ENCODE measurements around the gene ATP8A2.

Gene ATP8A2

DNA sequence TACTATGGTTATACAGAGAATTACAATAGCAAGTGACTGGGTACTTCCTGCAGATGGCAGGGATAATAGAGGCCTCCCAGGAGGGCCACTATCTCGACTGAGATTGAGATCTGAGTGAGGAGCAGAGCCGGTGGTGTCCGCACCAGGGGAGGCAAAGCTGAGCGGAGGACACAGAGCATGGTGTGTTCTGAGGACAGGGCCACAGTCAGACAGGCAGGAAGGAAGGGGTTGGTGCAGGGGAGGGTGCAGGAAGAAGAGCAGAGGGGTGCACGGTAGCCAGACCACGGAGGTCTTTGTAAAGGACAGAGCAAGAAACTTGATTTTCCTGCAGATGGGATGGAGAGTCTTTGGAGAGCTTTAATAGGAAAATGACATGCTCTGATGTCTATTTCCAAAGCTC is 527.7 kb downstream of the ATP8A2 start:
- peak; percentile 43 for DNase-seq

DNA sequence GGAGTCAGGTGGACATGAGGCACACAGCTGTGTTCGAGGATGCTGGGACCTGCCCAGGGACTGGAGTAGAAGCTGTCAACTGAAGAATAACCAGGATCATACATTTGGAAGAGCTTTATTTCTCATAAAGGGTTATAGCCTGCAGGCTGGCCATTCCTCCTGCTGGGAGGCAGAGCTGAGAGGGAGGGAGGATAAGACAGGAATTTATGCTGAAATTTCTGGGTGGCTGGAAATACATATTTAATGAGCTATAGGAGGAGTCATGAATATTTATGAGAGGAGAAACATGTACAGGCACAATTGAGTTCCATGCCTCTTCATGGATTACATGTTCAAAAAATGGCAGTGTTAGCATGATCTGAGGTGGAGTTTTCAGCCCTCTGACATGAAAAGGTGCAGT is 528.2 kb downstream of the ATP8A2 start:
- no peak for DNase-seq

DNA sequence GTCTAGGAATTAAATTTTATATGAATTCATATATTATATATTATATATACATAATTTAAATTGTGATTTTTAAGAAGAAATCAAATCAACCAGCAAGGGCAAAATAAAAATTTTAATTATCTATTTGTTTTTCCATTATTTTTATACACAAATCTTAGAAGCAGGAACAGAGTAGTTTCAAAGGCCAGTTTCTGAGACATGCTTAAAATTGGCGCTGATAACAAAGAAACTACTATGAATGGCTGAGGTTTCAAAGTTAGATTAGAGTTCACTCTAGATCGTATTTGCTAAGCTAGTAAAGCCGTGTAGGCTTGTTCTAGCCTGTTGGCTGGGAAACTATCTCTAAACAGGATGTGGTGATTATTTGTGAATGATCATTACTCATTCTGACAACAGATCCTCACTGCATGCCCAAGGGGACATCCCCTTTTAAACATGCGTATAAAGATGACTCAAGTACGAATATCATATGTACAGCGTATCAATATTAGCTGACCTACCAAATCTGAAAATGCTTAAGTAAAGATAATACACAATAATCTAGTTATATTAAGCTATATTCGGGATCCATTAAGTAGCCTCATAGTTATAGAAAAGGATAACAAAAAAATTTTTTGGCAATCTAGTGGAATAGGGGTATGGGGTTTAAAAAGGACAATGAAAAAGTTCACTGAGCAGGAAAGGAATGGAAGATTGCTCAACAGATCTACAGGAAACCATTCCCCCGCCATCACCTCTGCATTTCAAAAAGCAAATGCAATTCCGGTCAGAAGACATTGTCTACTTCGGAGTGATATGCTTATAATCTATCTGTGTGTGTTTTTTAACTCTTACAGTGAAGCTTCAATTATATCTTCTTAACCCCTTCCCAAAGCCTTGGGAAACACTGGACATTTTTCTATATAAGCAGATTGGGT is 529.9 kb downstream of the ATP8A2 start:
- peak; percentile 45 for DNase-seq

DNA sequence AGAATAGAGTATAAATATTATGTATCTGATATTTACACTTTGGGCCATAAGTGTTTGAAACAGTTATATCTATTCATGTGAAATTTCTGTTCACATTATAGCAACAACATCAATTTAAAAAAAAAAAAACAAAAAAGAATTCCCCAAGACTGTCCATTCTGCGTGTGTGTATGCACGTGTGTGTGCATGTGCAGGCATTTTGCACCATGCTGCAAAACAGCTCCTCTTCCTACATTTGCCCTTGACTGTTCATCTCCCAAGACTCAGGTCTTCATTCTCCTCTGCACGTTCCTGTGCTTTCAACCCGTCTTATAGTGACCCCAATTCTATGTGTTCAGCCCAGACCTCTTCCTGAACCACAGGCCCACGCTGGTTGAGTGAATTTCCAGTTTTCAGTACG is 530.7 kb downstream of the ATP8A2 start:
- DNase-seq = no peak

DNA sequence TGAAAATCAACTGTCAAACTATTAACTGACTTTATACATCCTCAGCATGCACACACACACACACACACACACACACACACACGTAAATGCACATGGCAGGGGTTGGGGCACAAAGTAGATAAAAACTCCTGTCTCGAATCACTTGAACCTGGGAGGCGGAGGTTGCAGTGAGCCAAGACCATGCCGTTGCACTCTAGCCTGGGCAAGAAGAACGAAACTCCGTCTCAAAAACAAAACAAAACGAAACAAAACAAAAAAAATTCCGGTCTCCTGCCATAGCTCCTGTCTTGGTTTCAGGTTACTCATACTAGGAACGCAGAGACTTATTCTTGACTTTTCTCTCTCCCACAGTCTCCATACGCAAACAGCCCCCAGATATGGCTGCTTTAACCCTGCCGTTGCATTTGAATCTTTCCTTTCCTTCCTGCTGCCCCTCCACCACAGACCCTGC is 531.1 kb downstream of the ATP8A2 start:
- DNase-seq = no peak

DNA sequence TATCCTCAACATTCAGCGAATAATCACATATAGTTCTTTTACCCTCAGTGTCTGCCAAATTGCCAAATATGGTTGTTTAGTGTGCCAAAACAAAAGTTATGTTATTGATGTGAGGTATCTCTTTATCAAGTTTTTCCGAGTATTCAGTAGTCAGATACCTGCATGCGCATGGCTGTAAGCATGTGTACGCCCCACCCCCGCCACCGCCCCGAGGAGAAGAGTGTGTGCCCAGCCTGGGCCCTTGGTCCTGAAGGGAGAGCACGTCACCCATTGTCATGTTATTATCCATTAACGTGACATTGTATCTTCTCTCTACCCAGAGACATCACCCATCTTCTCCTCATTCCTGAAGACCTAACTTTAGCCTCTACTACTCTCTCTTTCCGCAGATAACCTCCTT is 533.1 kb downstream of the ATP8A2 start:
- DNase-seq = no peak

DNA sequence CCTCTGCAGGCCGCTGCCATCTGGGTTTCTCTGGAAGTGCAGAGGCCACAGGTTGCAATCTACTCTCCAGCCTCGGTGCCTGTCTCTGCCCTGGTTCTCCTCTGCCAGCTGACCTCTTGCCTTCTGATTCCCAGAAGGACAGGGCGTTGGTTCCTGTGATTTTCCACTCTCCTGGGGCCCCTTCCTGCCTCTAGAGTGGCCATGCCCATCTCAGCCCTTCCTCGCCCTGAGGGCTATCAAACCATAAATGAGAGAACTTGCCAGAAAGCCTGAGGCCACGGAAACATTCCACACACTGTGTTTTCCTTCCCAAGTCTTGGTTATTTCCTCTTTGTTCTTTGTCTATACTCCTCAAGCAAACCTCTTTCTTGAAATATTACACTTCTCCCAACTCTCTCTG is 533.8 kb downstream of the ATP8A2 start:
- DNase-seq = no peak

DNA sequence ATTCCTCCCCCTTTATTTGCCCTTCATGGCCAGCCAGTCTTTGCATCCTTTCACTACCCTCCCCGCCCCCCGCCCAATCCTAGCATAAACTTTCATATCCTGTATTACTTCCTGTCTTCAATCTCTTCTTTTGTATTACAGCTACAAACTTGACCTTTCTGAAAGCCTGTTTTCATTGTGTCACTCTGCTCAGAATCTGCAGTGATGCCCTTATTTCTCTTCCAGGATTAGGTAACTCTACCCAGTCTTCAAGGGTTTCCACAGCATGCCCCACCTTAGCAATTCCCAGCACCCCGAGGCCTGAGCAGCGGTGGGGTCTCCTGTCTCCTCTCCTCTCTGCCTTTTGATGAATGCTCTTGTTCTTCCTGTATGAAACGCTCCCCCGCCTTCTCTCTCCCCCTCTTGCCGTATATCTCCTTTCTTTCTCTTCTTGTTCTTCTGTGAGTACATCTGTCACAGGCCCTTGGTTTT is 534.5 kb downstream of the ATP8A2 start:
- peak; percentile 56 for DNase-seq

DNA sequence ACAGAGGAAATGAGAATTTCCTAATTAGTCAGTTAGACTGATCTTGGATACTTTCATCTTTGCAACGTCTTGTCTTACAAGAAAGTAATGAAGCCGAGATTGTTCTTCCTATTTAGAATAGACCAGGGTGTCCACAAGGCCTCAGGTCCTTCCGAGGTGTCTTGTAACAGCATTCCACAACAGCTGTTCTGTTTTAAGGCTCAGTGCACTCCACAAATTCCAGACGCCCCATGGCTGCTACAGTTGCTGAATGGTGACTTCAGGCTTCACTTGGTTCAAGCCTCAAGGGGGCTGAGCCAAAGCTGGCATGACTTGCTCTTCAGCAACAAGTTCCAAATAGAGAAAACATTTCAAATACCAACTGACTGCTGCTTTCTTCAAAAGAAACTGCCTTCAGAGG is 536.6 kb downstream of the ATP8A2 start:
- no peak for DNase-seq

DNA sequence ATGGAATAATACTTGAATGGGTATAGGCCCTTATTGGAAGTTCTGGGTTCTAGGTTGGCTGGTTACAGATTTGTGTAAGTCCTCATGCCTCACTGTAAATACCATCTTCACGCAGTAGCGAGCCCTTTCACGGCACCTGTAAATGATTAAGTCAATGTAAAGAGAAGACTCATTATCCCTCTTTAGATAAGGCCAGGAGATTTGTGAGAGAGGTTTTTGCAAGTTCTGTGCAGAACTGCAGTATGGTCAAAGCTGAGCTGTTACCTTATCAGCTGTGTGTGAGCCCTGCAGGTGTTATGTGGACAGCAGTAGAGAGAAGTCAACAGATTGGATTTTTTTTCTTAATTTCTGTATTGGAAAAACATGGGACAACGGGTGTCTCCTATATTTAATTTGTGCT is 538.5 kb downstream of the ATP8A2 start:
- DNase-seq = no peak

DNA sequence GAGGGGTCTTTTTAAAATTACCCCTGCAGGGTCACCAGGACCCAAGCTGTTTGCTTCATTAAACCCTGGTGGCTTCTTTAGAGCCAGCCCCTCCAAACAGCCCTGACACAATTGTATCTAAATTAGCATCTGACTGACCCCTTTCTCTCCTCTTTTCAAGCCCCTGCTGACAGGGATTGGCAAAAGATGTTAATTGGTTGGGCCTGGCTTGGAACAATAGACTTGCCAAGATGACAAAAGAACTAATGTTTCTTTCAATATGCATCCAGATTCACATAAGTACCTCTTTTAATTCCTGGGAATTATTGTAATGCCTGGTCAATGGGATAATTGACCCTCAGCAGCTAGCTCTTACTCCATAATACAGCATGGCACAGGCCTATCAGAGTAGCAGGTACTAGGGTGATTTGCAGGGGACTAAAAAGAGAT is 539.2 kb downstream of the ATP8A2 start:
- DNase-seq = no peak

DNA sequence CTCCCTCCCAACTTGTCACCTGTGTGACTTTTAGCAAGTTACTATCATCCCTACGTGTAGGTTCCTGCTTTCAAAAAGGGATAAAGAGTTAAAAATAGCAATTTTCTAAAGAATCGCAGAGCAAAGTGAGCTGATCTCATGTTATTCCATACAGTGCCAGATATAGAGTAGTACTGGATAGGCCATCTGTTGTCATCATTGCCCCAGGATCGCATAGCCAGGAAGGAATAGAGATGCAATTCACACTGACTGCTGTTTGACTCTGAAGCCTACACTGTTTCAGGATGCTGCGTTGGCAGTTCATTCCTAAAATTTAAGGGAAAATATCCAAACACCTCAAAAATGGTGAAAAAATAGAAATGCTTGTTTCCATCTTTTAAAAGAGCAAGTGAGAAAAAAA is 541.2 kb downstream of the ATP8A2 start:
- DNase-seq = no peak

DNA sequence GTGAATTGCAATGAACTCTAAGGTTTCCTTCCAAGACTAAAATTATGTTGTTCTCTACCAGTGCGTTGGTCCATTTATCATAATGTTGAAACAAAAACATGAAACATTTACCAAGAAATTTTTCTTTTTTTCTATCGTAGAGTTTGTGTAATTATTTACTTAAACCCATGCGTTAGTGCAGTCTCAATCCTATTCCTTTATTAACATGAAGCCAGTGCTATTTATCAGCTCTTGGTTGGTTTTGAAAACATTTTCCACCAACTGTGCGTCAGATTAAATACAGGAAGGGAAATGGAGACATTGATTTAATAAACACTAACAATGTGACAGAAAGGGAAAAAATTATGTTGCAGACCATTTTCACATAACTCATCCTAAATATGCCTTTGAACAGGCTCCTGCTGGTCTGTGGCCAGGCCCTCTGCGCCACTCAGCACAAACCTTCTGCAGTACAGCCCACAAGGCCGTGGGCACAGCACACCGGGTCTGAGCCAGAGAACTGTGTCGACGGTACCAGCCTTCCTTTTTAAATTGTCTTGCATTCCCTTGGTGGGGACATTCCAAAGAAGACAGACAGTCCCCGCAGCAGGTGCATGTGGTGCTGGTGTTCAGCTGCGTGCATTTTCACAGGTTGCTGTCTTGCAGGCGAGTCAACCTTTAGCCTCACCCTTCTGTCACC is 544.2 kb downstream of the ATP8A2 start:
- DNase-seq = no peak

DNA sequence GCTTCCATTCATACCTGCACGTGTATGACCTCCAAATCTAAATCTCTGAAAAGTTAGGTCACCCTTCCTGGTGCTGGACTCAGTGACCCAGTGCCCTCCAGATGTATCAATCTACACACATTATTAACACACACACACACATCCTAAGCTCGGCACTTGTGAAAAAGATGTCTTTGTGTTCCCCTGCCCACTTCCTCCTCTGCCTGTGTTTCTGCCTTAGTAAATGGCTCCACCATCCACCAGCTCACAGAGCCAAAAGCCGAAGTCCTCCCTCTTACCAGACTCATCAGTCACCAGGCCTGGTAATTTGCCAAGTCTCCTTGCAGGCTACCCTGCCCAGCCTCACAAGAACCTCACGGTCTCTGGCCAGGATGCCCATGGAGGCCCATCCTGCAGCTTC is 548.5 kb downstream of the ATP8A2 start:
- no peak for DNase-seq

DNA sequence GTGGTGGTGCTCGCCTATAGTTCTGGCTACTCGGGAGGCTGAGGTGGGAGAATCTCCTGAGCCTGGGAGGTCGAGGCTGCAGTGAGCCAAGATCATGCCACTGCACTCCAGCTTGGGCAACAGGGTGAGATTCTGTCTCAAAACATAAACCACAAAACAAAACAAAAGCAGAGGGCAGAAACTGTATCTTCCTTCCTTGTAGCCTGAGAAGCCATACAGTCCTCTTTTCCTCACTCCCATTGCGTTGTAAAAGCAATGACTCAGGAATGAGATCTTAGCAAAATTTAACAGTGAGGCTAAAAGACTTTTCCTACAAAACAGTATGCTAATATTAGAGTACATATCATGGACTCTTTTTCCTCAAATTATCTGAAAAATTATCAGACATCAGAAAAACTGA is 549.2 kb downstream of the ATP8A2 start:
- DNase-seq = no peak

DNA sequence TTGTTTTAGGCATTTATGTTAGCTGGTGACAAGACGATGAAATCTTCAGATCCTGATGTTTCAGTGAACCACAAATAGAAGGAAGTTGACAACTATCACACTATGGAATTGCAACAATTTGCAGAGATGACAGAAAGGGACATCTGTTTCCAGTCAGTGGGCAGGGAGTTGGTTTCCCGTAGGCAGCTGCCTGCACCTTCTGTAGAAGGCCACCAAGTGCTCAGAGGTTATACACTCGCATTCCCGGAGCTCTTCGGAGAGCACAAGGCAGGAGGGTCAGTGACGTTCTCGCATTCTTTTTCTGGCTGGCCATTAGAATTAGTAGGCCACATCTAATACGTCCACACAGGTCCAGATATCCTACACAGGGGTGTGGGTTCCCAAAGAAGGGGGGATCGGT is 550.6 kb downstream of the ATP8A2 start:
- no peak for DNase-seq

DNA sequence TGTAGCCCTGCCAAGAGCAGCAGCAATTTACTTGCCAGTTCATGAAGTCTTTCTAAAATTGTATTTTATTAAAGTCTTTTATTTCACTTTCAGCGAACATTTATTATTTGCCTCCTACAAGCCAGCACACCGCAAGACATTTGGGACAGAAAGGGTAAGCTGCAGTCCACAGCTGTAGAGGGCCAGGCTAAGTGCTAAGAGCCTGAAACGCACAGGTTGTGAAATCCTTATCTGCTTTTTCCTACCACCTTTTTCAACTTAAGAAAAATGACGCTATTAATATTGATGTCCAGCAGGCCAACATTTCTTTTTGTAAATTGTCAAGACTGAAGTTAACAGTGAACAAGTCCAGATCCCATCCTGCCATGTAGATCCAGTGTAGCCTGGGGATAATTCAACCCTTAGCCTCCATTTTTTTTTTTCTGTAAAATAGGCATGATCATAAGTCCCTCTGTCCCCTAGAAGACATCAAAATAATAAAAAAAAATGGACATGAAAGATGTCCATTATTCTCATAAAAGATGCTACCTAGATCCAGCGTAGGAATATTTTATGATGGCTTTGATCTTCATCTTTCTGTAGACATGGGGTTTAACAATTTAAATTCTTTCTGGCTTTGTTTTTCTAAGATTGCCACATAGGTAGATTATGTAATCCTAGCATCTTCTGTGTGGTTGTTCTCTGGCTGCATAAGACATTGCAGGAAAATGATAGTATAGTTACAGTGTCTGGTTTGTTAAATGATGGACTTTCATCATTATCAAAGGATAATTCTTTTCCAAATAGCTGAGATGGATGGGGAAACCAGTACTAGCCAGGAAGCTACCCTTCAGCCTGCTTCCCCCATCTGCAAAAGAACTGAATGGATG is 551.7 kb downstream of the ATP8A2 start:
- DNase-seq = no peak

DNA sequence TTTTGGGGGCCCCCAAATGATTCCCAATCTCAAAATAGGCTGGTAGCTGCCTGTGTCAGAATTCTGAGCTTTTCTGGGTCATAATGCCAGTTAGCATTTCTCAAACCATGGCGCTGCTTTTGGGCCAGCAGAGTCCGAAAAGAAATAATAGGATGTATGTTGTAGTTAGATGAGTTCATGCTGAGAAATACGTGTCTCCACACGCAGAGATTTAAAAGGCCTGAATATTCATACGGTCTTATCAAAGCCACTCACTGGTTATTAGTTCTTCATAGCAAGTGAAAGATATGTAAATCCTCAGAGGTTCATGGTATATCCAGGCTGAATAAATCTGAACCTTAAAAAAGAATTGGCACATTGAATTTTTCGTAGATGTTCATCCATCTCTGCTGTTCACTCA is 555.6 kb downstream of the ATP8A2 start:
- DNase-seq = no peak

DNA sequence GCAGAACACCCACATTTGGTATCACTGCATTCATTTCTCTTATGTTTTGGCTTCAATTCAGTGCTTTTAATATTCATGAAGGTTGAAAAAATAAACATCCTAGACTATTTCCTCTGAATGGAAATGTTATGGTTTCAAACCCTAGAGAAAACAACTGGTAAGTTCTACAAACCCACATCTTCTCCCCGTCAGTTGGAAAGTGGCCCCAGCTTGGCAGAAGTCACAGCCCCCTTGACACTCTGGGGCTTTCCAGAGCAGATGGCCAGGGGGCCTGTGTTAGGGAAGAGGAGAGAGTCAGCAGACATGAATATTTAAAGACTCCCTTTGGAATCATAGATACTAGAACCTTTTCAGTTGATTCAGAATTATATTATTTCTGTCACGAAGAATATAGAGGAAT is 556.2 kb downstream of the ATP8A2 start:
- DNase-seq = no peak

DNA sequence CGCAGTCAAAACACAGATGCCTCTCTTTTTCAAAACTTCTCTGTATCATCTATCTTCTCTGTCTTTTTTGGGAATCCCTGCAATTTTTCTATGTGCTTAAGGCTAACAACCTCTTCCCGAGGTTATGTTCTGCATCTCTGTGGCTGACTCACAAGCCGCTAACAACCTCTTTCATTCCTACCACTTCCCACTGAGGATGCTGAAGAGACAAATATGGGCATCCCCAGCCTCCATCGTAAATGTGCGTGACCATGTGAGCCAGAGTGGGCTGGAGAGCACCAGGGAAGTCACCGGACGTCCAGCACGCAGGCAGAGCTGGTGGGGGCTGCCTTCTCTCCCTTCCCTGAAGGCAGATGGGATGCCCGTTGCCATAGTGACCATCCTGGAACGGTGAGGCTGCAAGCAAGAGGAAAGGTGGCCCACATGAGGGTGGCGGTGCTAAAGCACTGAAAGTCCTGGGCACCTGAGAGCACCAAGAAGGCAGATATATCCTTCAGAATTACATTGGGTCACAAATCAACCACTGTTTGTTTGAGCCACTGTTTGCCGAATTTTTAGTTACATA is 557.2 kb downstream of the ATP8A2 start:
- no peak for DNase-seq

DNA sequence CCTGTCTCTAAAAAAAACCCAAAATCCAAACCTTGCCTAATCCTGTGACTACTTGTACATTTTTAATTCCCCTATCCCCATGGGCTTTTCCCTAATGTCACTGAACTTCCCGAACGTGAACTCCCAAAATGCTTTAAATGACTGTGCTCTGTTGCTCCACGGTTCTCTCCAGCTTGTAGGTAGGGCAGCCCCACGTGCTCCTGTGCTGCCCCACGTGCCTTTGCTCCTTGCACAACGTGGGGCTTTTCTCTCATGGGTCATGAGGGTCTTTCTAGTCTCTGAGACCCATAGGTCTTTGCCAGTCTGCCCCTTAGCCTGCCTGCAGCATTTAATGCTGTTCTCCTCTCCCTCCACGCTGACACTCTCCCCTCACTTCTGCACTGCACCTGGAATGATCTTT is 558.0 kb downstream of the ATP8A2 start:
- no peak for DNase-seq

DNA sequence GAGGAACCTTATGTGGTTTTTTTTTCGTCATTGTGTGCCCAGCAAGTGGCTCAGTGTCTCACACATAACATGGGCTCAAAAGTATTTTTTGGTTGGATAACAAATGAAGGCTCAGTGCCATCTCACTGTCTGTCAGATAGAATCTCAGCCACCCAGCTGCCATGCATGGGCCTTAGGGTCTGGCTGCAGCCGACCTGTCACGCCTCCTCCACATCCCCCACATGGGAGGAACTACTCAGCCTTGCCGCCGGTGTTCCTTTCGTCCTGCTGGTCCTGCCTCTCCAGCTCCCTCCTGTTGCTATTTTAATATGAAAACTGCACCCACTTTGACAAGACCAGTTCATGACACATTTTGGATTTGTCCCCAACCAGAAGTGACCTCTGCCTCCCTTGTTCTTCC is 558.9 kb downstream of the ATP8A2 start:
- DNase-seq = no peak

DNA sequence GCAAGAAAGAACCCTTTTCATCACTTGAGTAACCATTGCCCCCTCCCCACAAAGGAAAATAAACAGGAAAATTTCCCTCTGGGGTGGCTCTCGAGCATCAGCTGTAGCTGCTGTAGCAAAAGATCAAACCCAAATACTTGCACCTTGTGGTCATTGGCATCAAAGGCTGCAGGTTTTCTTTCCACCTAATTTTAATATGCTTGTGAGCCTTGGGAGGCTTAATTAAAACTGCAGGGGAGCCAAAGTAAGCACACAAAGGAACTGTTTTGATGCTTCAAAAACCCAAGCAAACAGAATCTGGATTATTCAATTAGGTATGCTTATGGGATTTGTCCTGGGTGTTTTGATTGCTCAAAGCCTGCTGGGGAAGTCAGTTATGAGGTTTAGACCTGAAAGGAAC is 560.6 kb downstream of the ATP8A2 start:
- DNase-seq = no peak
